AG08396 (cell line): ENCODE results near the gene SDHD.
"Not testable (repeated sequence)": the region's sequence is repeated elsewhere in the genome, so short reads cannot be mapped to it uniquely, and the experiment has no call there.

ENCODE experiments used
- DNase-seq: peaks from one replicate; pipeline ENCODE4 v3.0.0; 2012; ENCODE audit warnings: low spot score, mixed read lengths

Gene SDHD

GRCh38 chr11:112086422-112087191 lies at the start of gene SDHD, which contains the start of gene TIMM8B:
Gene SDHD (plus strand): TSS chr11:112086873. CDS start chr11:112086908, 35 bp downstream.
Gene TIMM8B (minus strand): TSS chr11:112086756. CDS start chr11:112086723, 33 bp downstream.
- peak; percentile 95 for DNase-seq

- no peak for DNase-seq
Measured at GRCh38 chr11:112037527-112037926, 49.1 kb upstream of the SDHD start.

- no peak for DNase-seq
Measured at GRCh38 chr11:112042161-112042960, 44.3 kb upstream of the SDHD start.

GRCh38 chr11:112042961-112043304 lies 43.7 kb upstream of the SDHD start:
- DNase-seq = no peak

GRCh38 chr11:112044961-112045360 lies 41.7 kb upstream of the SDHD start:
- no peak for DNase-seq

GRCh38 chr11:112046647-112047046 lies 40.0 kb upstream of the SDHD start:
- not testable (repeated sequence) for DNase-seq

- not testable (repeated sequence) for DNase-seq
Measured at GRCh38 chr11:112048256-112048655, 38.4 kb upstream of the SDHD start.

- no peak for DNase-seq
Measured at GRCh38 chr11:112049777-112050176, 36.9 kb upstream of the SDHD start.

GRCh38 chr11:112050721-112051120 lies 36.0 kb upstream of the SDHD start:
- no peak for DNase-seq

- no peak for DNase-seq
Measured at GRCh38 chr11:112051768-112052167, 34.9 kb upstream of the SDHD start.

- no peak for DNase-seq
Measured at GRCh38 chr11:112057170-112057569, 29.5 kb upstream of the SDHD start.

GRCh38 chr11:112058103-112058502 lies 28.6 kb upstream of the SDHD start:
- DNase-seq = no peak

GRCh38 chr11:112062923-112063322 lies 23.8 kb upstream of the SDHD start:
- no peak for DNase-seq

- DNase-seq = peak; percentile 73
Measured at GRCh38 chr11:112073941-112074811, 12.5 kb upstream of the SDHD start, which contains the start of the genes NKAPD1 and PIH1D2. Gene NKAPD1 (plus strand): TSS chr11:112074299. CDS start chr11:112075575, 1,276 bp downstream. Gene PIH1D2 (minus strand): TSS chr11:112074017. CDS start chr11:112073174, 843 bp downstream.

- DNase-seq = peak; percentile 58
Measured at GRCh38 chr11:112082729-112083128, 3.9 kb upstream of the SDHD start.

GRCh38 chr11:112085822-112086421 lies 751 bp upstream of the SDHD start:
- peak; percentile 52 for DNase-seq

GRCh38 chr11:112087212-112087611 lies 539 bp downstream of the SDHD start:
- DNase-seq = peak; percentile 11

- DNase-seq = not testable (repeated sequence)
Measured at GRCh38 chr11:112095302-112095701, 8.6 kb downstream of the SDHD start.

GRCh38 chr11:112096194-112096593 lies 9.5 kb downstream of the SDHD start:
- peak; percentile 15 for DNase-seq

GRCh38 chr11:112097734-112098528 lies 11.3 kb downstream of the SDHD start:
- no peak for DNase-seq

GRCh38 chr11:112100462-112100861 lies 13.8 kb downstream of the SDHD start:
- DNase-seq = peak; percentile 44
